Hematopoietic multipotent progenitor cell treated with erythropoietin and hydrocortisone succinate and interleukin-3 and kit ligand, for 17 days (in vitro differentiated cells): Measurements from ENCODE around the gene TM2D3.

Experiments used
- DNase-seq: peaks from one replicate; pipeline ENCODE4 v3.0.0-alpha.2; 2015; ENCODE audit warnings: low spot score

Gene TM2D3

DNA sequence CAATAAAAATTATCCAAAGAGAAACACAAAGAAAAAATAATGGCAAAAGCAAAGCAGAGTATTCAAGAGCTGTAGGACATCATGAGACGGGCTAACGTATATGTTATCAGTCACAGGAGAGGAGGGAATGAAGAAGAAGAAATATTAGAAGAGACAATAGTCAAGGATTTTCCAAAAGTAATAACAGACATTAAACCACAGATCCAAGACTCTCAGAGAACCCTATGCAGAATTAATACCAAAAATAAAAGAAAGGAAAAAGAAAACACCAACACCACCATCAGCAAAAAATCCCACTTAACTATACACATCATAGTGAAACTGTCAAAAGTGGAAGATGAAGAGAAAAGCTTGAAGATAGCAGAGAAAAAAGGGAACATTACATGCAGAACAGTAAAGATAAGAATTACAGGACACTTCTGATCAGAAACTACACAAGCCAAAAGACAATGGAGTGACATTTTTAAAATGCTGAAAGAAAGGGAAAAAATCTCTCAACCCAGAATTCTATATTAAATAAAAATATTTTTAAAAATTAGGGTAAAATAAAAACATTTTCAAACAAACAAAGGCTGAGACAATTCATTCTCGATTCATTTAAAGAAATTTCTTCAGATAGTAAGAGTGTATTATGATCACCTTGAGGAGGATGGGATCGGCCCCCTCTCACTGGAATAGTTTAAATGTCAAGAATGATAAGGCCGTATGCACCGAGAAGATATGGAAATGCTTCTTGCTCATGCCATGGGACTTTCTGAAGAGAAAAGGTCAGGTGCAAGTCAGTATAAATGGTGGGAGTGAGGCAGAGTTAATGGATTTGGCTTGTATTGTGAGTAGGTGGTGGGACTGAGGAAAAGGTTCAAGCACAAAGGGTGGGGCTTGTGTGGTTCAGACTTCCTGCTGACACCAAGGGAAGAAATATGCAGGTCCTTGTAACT lies 28.5 kb downstream of the TM2D3 start:
- no peak for DNase-seq

GRCh38 chr15:101621961-101622360 lies 30.2 kb downstream of the TM2D3 start:
- DNase-seq, result no peak

DNA sequence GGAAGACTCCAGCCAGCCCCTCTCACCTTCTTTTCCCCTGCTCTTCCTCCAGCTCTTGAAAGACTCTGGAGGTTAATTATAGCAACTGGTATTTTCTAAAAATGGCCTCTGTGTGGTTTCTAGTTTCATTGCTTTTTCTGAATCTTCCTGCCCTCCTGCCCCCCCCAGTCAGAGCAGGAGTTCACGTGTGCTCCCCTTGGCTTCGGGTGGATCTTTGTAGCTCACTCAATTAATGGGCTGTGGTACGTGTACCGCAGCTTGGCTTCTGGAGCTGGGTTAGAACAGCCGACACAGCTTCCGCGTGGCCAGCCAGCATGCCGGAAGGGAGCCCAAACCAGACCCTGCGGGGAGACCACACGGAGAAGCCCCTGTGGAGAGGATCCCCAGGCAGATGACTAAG lies 31.5 kb downstream of the TM2D3 start:
- no peak for DNase-seq

DNA sequence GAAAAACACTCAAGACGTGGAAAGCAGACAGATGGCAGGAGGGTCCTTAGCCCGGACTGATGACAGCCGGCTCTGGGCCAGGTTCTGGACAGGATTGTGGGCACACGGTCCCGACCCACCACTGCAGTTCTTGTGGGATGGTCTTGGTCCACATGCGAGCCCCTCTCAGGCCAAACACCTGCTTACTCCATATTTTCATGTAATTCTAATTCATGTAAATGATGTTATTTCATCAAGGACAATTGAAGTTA lies 32.6 kb downstream of the TM2D3 start:
- no peak for DNase-seq

GRCh38 chr15:101618851-101619614 lies 33.1 kb downstream of the TM2D3 start:
- DNase-seq, result no peak

DNA sequence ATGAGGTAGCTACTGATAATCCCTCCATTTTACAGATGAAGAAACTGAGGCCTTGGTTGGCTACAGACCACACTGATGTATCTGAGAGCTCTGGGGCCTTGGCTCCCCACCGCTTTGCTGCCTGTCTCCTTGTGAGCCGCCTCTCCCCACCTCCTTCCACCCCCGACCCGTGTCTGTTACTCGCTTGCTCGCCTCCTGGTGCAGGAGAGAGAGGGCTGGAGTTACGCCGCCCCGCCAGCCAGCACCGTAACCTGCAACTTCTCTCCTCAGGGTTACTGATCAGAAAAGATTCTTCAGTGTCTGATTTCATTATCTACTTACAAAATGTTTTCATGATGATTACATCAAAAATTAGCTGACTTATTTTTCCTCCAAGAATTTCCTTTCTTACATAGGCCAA lies 34.1 kb downstream of the TM2D3 start:
- no peak for DNase-seq

DNA sequence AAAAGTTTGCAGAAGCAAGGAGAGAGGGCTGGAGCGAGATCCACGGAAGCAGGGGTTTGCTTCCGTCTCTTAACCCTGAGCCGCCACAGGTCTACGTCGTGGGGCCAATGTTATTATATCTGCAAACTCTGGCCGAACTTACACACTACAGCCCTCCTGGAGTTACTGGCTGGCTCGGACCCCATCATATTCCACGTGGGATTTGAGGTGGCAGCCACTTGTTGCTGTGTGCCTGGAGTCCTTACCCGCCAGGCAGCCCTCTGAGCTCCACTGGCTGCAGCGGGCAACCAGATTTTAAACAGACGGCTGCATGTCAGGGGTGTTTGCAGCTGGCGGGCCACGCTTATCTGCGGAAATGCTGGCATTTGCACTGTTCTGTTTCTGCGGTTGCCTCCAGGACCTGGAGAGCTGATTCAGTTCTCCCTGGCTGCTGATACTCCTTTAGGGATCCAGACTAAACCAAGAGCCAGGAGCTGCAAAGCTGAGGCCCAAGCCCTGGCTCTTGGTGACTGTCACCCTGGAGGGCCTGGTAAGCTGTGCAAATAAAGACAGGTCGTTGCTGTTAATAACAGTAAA lies 34.7 kb downstream of the TM2D3 start:
- DNase-seq, result no peak

DNA sequence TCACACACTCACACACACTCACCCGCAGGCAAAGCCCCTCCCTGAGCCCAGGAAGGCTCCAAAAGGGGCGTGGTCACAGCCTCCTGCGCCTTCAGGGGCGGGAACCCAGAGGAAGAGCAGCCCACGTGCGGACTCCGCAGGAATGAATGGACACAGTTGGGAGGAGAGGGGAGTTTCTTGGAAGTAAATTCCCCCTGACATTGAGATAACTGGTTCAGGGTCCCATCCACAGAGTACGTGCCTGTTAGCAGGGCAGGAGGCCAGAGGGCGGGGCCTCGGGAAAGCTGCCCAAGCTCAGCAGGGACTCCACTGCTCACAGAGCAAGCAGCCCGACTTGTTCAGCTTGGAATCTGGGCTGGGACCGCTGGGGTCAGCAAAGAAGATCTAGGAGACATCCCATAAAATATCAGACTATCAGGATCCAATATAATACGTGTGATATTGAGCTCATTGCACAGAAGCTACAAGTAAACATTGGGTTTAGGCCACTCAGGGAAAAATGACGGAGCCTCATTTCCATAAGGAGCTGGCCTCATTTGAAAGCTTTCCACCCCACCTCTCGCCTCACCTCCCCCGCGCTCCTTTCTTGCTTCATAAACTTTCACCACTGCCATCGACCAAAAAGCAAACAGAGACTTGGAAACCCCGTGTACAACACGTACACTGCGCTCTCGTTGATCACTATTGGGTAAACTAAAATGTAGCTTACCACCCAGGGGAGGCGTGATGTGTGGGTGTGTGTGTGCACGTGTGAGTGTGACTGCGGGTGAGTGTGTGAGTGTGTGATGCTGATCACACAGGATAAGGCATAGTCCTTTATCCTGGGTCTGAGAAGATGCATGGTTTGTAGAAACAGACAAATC lies 36.0 kb downstream of the TM2D3 start:
- no peak for DNase-seq

GRCh38 chr15:101615414-101615985 lies 36.7 kb downstream of the TM2D3 start:
- no peak for DNase-seq

- no peak for DNase-seq
Measured at GRCh38 chr15:101614761-101615160, 37.4 kb downstream of the TM2D3 start.

- no peak for DNase-seq
Measured at GRCh38 chr15:101614001-101614585, 38.1 kb downstream of the TM2D3 start.

DNA sequence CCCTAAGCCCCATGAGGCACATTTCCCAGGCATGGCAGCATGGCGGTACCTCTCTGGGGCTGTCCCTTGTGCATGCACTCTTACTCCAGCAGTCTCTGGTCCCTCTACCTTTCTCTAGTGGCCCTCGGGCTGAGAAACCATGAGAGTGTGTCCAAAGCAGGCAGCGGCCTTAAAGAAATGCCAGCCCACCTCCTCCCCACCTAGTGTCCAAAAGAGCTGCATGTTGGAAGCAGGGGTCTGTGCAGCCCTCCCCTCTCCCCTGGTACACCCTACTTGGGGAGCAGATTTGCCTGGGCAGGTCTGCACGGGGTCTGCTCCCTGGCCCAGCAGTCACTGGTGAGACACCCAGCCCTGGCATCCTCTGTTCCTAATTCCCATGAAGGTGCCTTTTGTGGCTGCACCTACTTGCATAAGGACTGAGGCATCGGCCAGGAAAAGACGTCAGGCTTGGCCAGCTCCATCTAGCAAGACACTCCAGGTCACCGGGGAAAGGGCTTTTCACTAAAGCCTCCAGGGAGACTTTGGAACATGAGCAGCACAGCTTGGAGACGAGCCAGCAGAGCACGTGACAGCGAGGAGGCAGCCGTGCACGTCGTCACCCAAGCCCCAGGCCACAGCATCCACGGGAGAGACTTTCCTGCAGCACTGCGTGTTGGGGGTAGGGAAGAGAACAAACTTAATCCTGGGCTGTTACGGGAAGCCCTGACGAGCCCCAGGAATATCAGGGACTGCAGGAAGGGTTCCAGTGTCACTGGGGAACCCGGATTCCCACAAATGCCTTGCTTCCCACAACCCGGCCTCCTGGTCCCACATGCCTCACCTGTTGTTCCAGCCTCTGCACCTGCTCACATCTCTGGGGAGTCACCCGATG lies 38.8 kb downstream of the TM2D3 start:
- no peak for DNase-seq

GRCh38 chr15:101612676-101613075 lies 39.5 kb downstream of the TM2D3 start:
- no peak for DNase-seq

GRCh38 chr15:101611580-101612299 lies 40.4 kb downstream of the TM2D3 start:
- no peak for DNase-seq

GRCh38 chr15:101611007-101611406 lies 41.2 kb downstream of the TM2D3 start:
- no peak for DNase-seq

DNA sequence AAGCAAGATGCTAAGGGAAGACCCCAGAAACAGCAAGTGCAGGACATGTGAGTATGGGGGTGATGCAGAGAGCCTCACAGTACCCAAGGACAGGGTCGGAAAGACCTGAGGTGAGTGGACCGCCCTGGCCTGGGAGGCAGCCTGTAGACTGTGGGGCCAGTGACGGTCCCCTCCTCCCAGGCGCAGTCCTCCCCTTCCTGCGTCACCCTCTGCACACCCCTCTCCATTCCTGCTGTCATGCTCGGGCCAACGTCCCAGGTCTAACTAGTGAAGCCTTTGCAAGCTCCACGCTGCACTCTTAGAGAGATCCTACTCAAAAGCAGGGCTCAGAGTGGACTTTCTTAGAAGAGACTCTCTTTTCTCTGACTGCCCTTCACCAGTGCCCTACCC lies 41.6 kb downstream of the TM2D3 start:
- DNase-seq, result no peak

DNA sequence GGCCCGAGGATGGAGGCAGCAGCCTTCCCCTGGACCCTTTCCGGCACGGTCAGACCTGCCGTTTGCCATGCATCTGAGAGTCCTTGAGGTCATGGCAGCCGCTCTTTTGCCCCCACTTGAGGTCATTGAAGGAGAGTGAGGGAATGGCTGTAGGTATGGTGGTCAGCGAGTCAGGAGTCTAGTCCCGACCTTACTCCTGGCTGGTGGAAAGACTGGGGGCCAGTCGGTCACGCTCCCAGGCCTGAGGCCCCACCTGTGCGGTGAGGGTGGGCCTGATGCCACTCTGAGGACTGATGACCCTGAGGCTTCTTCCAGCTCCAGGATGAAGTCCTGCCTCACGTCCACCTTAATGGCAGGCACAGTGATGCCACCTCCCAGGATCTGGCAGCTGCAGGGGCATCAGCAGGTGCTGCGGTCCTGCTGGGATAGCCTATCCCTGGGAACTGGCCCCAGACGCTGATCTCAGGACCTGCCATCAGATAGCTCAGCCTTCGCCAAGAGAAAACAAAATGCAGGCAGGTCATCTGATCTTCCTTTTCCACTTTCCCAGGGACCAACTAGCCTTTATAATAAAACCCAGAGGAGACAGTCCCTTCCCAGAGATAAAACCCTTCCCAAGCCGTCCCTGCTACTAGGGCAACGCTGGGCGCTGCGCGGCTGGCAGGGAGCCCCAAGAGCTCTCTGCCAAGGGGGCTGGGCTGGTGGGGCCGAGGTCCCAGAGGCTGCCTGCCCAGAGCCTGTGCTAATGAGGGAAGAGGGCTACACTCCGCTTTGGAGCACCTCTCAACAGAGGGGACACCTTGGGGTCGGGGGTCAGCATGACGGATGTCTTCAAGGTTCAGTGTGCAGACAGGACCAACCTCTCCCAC lies 42.2 kb downstream of the TM2D3 start:
- DNase-seq, result no peak

DNA sequence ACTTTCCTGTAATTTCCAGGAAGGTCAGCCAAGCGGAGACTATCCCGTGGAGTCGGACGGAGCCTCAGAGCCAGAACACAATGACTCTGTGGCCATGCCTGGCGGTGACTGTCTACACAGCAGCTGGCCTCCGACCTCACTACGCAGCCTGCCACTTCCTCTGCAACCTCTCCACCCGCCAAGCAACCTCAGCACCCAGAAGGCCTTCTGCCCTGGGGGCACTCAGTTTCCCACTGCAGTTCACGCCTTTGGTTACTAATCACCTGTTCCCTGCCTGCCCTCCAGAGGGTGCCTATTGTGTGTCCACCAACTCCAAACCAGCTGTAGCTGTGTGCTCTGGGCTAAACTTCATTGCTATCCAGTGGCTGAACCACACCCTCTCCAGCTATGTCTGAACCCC lies 44.0 kb downstream of the TM2D3 start:
- DNase-seq, result no peak

- no peak for DNase-seq
Measured at GRCh38 chr15:101607108-101607507, 45.1 kb downstream of the TM2D3 start.
